Measurements from ENCODE around the gene EPG5.

DNA sequence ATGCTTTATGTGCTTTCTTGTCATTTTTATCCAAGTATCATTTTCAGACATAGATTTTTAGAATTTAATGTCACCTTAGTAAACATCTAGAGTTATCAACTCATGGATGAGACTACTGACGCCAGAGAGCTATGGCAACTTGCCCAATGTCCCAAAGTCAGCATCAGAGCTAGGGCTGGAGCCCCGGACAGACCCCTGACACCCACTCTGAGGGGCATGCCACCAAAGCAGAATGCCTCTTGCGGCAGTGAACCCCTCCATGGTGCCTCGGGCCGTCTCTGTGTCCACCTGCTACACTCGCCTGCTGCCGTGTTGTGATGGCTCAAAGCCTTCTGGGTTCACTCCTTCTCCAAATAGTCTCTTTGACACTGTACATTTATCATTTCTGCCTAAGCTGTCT is 136.2 kb downstream of the EPG5 start:
- no peak for TF ChIP-seq EZH2 (IDR thresholded peaks at IDR 0.05; ENCODE audit: borderline replicate concordance, low read depth, low read length, poor library complexity, severe bottlenecking)
- TF ChIP-seq, protein P1, sequence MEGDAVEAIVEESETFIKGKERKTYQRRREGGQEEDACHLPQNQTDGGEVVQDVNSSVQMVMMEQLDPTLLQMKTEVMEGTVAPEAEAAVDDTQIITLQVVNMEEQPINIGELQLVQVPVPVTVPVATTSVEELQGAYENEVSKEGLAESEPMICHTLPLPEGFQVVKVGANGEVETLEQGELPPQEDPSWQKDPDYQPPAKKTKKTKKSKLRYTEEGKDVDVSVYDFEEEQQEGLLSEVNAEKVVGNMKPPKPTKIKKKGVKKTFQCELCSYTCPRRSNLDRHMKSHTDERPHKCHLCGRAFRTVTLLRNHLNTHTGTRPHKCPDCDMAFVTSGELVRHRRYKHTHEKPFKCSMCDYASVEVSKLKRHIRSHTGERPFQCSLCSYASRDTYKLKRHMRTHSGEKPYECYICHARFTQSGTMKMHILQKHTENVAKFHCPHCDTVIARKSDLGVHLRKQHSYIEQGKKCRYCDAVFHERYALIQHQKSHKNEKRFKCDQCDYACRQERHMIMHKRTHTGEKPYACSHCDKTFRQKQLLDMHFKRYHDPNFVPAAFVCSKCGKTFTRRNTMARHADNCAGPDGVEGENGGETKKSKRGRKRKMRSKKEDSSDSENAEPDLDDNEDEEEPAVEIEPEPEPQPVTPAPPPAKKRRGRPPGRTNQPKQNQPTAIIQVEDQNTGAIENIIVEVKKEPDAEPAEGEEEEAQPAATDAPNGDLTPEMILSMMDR (conservative IDR thresholded peaks at IDR 0.05; ENCODE audit: low read depth, low read length): no peak
